Measurements from ENCODE around the gene C22orf15.

C22orf15 gene

DNA sequence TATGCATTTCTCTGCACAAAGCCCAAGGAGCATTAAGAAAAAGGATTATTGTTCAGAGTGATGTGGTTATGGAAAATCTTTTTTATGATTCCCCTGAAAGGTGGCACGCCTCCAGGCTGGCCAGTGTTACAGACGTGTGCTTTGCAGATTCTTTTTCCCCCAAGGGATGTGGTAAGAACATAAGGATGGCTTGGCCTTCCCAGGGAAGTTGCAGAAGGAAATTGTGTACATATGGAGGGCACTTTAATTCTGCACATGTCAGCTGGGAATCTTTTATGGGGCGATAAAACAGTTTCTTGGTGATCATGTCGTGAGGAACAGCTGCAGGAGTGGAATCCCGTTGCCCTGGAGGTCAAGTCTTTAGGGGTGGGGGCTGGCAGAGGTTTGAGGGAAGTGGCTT, 33.7 kb downstream of the C22orf15 start:
- ATAC-seq (ENCODE audit: low read depth) = no peak
- Histone ChIP-seq H3K36me3 (ENCODE audit: low read depth) (peaks cover 74% of the 10 kb centered on the region), H3K4me3 (ENCODE audit: severe bottlenecking) (no peak overlapping the region), H3K4me1 (ENCODE audit: insufficient read depth, poor library complexity, severe bottlenecking) (no peaks in the 10 kb centered on the region), H3K9me3 (ENCODE audit: severe bottlenecking) (no peaks in the 10 kb centered on the region), H3K27ac (ENCODE audit: poor library complexity, severe bottlenecking) (no peak overlapping the region), H3K27me3 (ENCODE audit: insufficient read depth, poor library complexity, severe bottlenecking) (no peaks in the 10 kb centered on the region)
- TF ChIP-seq, protein P1, sequence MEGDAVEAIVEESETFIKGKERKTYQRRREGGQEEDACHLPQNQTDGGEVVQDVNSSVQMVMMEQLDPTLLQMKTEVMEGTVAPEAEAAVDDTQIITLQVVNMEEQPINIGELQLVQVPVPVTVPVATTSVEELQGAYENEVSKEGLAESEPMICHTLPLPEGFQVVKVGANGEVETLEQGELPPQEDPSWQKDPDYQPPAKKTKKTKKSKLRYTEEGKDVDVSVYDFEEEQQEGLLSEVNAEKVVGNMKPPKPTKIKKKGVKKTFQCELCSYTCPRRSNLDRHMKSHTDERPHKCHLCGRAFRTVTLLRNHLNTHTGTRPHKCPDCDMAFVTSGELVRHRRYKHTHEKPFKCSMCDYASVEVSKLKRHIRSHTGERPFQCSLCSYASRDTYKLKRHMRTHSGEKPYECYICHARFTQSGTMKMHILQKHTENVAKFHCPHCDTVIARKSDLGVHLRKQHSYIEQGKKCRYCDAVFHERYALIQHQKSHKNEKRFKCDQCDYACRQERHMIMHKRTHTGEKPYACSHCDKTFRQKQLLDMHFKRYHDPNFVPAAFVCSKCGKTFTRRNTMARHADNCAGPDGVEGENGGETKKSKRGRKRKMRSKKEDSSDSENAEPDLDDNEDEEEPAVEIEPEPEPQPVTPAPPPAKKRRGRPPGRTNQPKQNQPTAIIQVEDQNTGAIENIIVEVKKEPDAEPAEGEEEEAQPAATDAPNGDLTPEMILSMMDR (IDR thresholded peaks at IDR 0.05; ENCODE audit: poor library complexity, severe bottlenecking) = no peak
- no peak for DNase-seq (ENCODE audit: low spot score)

DNA sequence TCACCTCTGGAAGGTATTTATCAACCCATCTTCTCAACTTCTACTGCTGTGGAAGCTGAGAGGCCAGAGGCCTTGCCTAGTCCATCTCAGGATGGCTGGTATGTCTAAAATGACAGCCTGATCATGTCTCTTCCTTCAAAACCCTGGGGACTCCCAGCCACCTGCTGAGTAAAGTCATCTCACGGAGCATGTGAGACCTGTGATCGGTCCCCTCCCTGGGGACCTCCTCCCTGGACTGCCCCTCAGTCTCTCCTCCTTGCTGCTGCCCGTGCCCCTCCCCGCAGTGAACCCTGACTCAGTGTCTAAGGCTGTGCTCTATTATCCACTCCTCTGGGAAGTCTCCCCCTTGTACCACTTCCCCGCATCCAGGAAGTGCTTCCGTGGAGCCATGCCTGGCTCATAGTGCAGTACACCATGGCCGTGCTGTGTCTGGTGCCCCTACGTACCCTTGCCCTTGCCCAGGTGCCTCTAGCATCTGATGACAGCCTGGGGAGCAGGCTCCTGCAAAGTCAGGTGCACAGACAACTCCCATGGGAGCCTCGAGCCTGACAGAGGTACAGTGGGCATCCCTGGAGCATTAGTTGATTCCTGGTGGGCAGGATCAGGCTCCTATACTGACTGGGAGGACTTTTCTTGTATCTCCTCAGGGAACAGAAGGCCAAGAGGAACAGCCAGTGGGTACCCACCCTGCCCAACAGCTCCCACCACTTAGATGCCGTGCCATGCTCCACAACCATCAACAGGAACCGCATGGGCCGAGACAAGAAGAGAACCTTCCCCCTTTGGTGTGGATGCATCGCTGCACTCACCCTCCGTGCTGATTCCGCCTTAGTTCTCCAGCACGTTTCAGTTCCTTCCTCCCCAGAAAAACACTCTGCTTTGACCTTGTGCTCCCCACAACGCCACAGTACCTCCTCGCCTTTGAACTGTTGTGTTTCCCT, 37.8 kb downstream of the C22orf15 start:
- DNase-seq (ENCODE audit: low spot score) = no peak
- H3K27me3 ChIP-seq (ENCODE audit: insufficient read depth, poor library complexity, severe bottlenecking) = no peaks in the 10 kb centered on the region
- TF ChIP-seq, protein P1 (IDR thresholded peaks at IDR 0.05; ENCODE audit: poor library complexity, severe bottlenecking) = no peak
- no peaks in the 10 kb centered on the region for H3K9me3 ChIP-seq (ENCODE audit: severe bottlenecking)
- no peak overlapping the region for H3K4me3 ChIP-seq (ENCODE audit: severe bottlenecking)
- ATAC-seq (ENCODE audit: low read depth) = no peak
- H3K4me1 ChIP-seq (ENCODE audit: insufficient read depth, poor library complexity, severe bottlenecking) = no peaks in the 10 kb centered on the region
- no peak overlapping the region for H3K27ac ChIP-seq (ENCODE audit: poor library complexity, severe bottlenecking)
- peaks cover 79% of the 10 kb centered on the region for H3K36me3 ChIP-seq (ENCODE audit: low read depth)

DNA sequence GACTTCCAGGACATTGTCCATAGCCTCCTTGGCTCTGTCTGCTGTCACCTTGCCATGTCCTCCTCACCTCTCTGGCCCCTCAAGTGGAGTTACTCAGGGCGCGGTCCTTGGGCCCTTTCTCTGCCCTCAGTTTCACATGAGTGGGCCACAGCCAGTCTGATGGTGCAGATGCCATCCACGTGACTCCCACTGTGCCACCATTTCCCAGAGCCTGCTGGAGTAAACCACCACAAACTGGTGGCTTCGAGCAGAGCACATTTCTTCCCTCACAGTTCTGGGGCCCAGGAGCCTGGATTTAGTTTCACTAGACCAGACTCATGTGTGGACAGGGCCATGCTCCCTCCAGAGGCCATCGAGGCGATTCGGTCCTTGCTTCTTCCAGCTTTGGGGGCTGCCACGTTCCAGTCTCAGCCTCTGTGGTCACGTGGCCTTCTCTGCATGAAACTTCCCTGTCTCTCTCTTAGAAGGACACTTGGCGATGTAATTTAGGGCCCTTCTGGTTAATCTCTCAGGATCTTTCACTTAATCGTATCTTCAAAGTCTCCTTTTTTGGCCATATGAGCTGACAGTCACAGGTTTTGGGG, 38.5 kb downstream of the C22orf15 start:
- DNase-seq (ENCODE audit: low spot score) (no peak), ATAC-seq (ENCODE audit: low read depth) (no peak)
- TF ChIP-seq, protein P1 (IDR thresholded peaks at IDR 0.05; ENCODE audit: poor library complexity, severe bottlenecking) = no peak
- no peak overlapping the region for H3K27ac ChIP-seq (ENCODE audit: poor library complexity, severe bottlenecking)
- H3K9me3 ChIP-seq (ENCODE audit: severe bottlenecking) = no peaks in the 10 kb centered on the region
- no peaks in the 10 kb centered on the region for H3K4me1 ChIP-seq (ENCODE audit: insufficient read depth, poor library complexity, severe bottlenecking)
- H3K36me3 ChIP-seq (ENCODE audit: low read depth) = peaks cover 78% of the 10 kb centered on the region
- H3K4me3 ChIP-seq (ENCODE audit: severe bottlenecking) = no peak overlapping the region
- no peaks in the 10 kb centered on the region for H3K27me3 ChIP-seq (ENCODE audit: insufficient read depth, poor library complexity, severe bottlenecking)

- ATAC-seq (ENCODE audit: low read depth) (no peak), DNase-seq (ENCODE audit: low spot score) (no peak)
- no peak overlapping the region for H3K27ac ChIP-seq (ENCODE audit: poor library complexity, severe bottlenecking)
- H3K27me3 ChIP-seq (ENCODE audit: insufficient read depth, poor library complexity, severe bottlenecking) = no peaks in the 10 kb centered on the region
- no peaks in the 10 kb centered on the region for H3K4me1 ChIP-seq (ENCODE audit: insufficient read depth, poor library complexity, severe bottlenecking)
- TF ChIP-seq, protein P1 (IDR thresholded peaks at IDR 0.05; ENCODE audit: poor library complexity, severe bottlenecking) = no peak
- no peaks in the 10 kb centered on the region for H3K9me3 ChIP-seq (ENCODE audit: severe bottlenecking)
- peaks cover 78% of the 10 kb centered on the region for H3K36me3 ChIP-seq (ENCODE audit: low read depth)
- no peak overlapping the region for H3K4me3 ChIP-seq (ENCODE audit: severe bottlenecking)
These were observed 39.1 kb downstream of the C22orf15 start for GRCh38 chr22:23801886-23802377.
